ENCODE data around the gene SLC25A23. TPM values are rescaled to one million over a fixed set of nuclear protein-coding genes. Genes with fewer than 3 reads are reported as not detected.

SLC25A23 gene
- polyA plus RNA-seq, 1 of the 3 experiments (the other 2 are of a cell fraction), result 10.9 TPM

DNA sequence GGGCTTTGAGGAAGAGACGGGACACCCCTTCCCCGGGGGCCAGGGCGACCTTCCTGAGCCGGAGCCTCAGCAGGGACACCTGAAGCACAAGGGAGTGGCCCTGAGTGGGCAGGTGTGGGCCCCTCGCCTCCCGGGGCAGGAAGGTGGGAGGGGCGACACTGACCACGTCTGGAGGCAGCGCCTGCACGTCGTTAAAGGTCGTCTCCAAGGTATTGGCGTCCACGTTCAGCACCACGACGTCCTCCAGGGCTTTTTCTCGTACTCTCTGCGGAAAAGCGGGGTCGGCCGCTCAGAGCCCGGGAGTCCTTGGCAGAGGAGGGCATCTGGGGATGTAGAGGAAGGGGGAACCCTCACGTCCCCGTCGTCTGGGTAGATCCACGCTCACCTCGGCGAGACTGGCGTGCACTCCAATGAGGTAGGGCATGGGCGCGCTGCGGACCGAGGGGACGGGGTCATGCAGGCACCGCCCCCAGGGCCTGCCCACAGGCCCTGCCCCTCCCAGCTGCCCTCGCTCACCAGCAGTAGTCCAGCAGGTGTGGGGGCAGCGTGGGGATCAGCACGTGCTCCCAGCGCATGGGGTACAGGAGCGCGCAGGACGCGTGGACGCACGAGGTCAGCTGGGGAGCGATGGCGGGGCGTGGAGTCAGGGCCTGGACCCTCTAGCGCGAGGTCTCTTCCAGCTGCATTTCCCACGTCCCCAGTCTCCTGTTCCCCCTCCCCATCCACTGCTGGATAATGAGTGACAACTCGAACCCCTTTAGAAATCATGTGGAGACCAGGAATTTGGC is 15.9 kb upstream of the SLC25A23 start:
- no peaks in the 10 kb centered on the region for H3K36me3 ChIP-seq (replicated peaks in 1 of 2; ENCODE audit: control insufficient read depth in 1 of 2, insufficient read depth in 2 of 2, low read length in 1 of 2)
- TF ChIP-seq TAF1 (IDR thresholded peaks at IDR 0.05; ENCODE audit: borderline replicate concordance, low read depth, low read length) (no peak), EP300 (IDR thresholded peaks at IDR 0.05; ENCODE audit: borderline replicate concordance in 1 of 2, low read depth in 1 of 2, low read length in 1 of 2) (no peak), FOXJ3 (CRISPR knock-in tag; IDR thresholded peaks at IDR 0.05) (no peak), MEF2A (IDR thresholded peaks at IDR 0.05; ENCODE audit: borderline replicate concordance, low read depth) (no peak), TEAD4 (IDR thresholded peaks at IDR 0.05; ENCODE audit: borderline replicate concordance, insufficient read depth) (no peak), PBX3 (IDR thresholded peaks at IDR 0.05) (no peak), NFIC (IDR thresholded peaks at IDR 0.05; ENCODE audit: borderline replicate concordance) (no peak), RAD21 (IDR thresholded peaks at IDR 0.05; ENCODE audit: low read length) (no peak), USF2 (IDR thresholded peaks at IDR 0.05; ENCODE audit: borderline replicate concordance, low read depth, low read length) (no peak), GABPA (IDR thresholded peaks at IDR 0.05; ENCODE audit: low read depth) (no peak), SIN3A (IDR thresholded peaks at IDR 0.05; ENCODE audit: borderline replicate concordance, low read depth, low read length) (no peak), GATA2 (CRISPR knock-in tag; IDR thresholded peaks at IDR 0.05) (no peak), IRF3 (IDR thresholded peaks at IDR 0.05; ENCODE audit: low read depth, low read length) (no peak), FOSL2 (IDR thresholded peaks at IDR 0.05; ENCODE audit: borderline replicate concordance, low read depth) (no peak)
- TF ChIP-seq, protein P1, sequence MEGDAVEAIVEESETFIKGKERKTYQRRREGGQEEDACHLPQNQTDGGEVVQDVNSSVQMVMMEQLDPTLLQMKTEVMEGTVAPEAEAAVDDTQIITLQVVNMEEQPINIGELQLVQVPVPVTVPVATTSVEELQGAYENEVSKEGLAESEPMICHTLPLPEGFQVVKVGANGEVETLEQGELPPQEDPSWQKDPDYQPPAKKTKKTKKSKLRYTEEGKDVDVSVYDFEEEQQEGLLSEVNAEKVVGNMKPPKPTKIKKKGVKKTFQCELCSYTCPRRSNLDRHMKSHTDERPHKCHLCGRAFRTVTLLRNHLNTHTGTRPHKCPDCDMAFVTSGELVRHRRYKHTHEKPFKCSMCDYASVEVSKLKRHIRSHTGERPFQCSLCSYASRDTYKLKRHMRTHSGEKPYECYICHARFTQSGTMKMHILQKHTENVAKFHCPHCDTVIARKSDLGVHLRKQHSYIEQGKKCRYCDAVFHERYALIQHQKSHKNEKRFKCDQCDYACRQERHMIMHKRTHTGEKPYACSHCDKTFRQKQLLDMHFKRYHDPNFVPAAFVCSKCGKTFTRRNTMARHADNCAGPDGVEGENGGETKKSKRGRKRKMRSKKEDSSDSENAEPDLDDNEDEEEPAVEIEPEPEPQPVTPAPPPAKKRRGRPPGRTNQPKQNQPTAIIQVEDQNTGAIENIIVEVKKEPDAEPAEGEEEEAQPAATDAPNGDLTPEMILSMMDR (IDR thresholded peaks at IDR 0.05), result no peak
- TF ChIP-seq, protein P2, sequence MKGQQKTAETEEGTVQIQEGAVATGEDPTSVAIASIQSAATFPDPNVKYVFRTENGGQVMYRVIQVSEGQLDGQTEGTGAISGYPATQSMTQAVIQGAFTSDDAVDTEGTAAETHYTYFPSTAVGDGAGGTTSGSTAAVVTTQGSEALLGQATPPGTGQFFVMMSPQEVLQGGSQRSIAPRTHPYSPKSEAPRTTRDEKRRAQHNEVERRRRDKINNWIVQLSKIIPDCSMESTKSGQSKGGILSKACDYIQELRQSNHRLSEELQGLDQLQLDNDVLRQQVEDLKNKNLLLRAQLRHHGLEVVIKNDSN (IDR thresholded peaks at IDR 0.05; ENCODE audit: borderline replicate concordance, low read depth), result no peak
- no peak overlapping the region for H3K27ac ChIP-seq (ENCODE audit: low read depth in 2 of 2, low read length in 1 of 2)
- H3F3A ChIP-seq (replicated peaks; ENCODE audit: insufficient read depth), result no peaks in the 10 kb centered on the region
- ChIA-PET POLR2A (no interaction called here), CTCF (no interaction called here)
- WGBS (ENCODE audit: low lambda C conversion rate), result 12% methylated on average over 8 of the region's 52 CpGs
- peaks cover 0 to 14% of the 10 kb centered on the region in 2 experiments; a peak in 1 of 4 replicates for H3K4me1 ChIP-seq (ENCODE audit: control insufficient read depth in 1 of 2, insufficient read depth in 2 of 2, low read depth in 1 of 2, low read length in 1 of 2)
- H3K79me2 ChIP-seq (ENCODE audit: insufficient read depth), result no peaks in the 10 kb centered on the region
- H3K9me3 ChIP-seq, result no peaks in the 10 kb centered on the region
- no peaks in the 10 kb centered on the region for H4K20me1 ChIP-seq (ENCODE audit: insufficient read depth)
- H3K9me2 ChIP-seq, result no peaks in the 10 kb centered on the region
- no peak overlapping the region for H2AFZ ChIP-seq (ENCODE audit: low read depth)
- no peak overlapping the region for H3K9ac ChIP-seq
- H3K4me2 ChIP-seq, result peak overlapping the region; percentile 68; the same call in 1 of the 2 replicates
- H3K27me3 ChIP-seq (ENCODE audit: insufficient read depth), result peaks cover 28% of the 10 kb centered on the region
- H3K4me3 ChIP-seq (ENCODE audit: low read depth in 2 of 2, low read length in 1 of 2), result peak overlapping the region in 1 of 2 experiments; percentile 39; a peak in 1 of 4 replicates
- peak; percentile 62 for DNase-seq
